ENCODE results near the gene MGAT3.
"Not testable (repeated sequence)": the region's sequence is repeated elsewhere in the genome, so short reads cannot be mapped to it uniquely, and the experiment has no call there.

Gene MGAT3

GRCh38 chr22:39491696-39492095 is 34.9 kb downstream of the MGAT3 start:
- DNase-seq (ENCODE audit: low spot score) = no peak

DNA sequence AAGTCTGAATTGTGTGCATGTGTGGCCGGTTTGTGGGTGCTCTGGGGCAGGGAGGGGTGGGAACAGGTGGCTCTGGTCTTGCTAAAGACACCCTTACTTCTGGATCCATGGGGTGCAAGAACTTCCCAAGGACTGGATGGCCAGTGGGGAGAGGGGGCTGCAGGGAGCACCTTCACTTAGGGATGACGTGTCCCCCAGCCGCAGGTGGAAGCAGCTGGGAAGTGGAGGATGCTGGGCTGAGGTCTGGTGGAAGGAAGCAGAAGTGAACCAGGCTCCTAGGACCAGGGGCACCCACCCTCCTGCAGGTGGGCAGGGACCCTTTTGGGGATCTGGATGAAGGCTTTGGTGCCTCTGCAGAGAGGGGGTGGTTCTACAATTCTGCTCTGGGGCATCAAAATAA is 35.4 kb downstream of the MGAT3 start:
- no peak for DNase-seq (ENCODE audit: low spot score)

DNA sequence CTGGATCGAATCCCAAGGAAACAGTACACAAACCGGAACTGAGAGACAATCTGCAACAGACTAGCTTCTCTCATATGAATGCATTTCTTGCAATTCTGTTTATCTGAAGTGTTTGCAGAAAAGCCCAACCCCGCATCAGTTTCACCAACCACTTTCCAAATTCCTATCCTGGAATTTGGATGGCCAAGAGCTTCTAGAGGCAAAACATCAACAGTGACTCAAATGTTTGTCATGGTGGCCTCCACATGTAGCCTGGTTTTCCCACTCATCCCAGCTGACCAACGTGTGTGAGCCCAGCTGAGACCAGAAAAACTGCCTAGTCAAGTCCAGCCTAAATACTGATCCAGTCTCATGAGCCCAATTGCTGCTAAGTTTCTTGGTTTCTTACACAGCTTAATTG is 36.9 kb downstream of the MGAT3 start:
- no peak for DNase-seq (ENCODE audit: low spot score)

- no peak for DNase-seq (ENCODE audit: low spot score)
These were observed 37.8 kb downstream of the MGAT3 start for GRCh38 chr22:39494471-39495120.

DNA sequence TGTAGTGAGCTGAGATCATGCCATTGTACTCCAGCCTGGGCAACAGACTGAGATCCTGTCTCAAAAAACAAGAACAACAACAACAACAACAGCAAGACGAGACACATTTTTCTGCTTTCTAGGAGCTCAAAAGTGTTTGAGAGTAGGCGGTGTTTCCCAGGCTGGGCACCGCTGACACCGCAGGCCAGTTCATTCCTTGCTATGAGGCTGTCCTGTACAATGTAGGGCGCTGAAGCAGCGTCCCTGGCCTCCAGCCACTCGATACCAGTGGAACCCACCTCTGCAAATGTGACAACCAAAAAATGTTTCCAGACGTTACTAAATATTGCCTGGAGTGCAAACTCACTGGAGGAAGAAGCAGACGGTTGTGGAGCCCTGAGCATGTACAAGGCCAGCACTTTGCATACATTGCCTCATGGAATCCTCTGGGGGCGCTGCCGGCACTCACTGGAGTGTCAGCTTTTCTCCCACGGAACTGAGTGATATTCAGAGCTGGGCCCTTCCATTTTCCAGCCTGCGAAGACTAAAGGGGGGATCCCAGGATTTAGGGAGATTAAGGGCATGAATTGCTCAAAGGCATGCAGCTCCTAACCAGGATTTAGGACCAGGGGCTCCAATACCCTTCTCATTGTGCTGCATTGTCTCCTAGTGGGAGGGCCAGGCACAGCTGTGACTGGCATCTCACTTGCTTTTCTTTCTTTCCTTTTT is 39.5 kb downstream of the MGAT3 start:
- no peak for DNase-seq (ENCODE audit: low spot score)

GRCh38 chr22:39497429-39497828 is 40.6 kb downstream of the MGAT3 start:
- no peak for DNase-seq (ENCODE audit: low spot score)

DNA sequence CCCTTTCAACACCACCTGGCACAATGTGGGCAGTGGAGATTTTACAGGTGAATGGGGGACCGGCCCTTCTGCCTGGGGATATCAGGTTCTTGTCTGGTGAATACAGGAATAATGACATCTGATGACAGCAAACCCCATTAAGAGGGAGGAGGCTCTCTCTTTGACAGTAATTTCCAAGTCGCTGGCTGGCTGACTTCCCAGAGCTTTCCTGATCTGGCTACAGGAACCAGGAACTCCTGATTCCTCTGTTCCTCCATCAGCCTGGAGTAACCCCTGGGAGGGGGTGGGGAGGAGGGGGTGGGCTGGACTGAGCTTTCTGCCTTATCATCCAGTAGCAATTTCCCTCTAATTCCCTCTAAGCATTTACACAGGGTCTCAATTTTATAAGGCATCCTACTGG is 41.6 kb downstream of the MGAT3 start:
- DNase-seq (ENCODE audit: low spot score) = no peak

GRCh38 chr22:39498802-39499201 is 42.0 kb downstream of the MGAT3 start:
- DNase-seq (ENCODE audit: low spot score) = no peak

GRCh38 chr22:39500101-39500500 is 43.3 kb downstream of the MGAT3 start:
- DNase-seq (ENCODE audit: low spot score) = no peak

DNA sequence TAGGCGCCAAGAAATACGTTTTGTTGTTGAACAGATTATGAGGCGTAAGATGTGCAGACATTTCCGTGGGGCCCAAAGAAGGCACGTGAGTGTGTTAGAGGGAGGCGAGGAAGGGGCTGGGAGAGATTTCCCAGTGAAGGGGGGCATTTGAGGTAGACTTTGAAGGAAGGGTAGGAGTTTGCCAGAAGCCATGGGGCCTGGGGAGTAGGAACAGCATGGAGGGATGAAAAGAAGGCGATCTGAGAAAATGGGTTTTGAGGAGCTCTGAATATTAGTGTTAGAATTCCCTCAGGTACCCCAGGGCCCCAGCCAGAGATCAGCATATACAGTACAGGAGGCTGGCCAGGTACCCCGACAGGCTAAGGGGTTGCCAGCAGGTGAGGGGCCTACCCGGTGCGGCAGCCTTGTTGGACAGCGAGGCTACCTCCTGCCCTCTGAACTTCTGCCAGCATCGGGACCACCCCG is 44.9 kb downstream of the MGAT3 start:
- no peak for DNase-seq (ENCODE audit: low spot score)

DNA sequence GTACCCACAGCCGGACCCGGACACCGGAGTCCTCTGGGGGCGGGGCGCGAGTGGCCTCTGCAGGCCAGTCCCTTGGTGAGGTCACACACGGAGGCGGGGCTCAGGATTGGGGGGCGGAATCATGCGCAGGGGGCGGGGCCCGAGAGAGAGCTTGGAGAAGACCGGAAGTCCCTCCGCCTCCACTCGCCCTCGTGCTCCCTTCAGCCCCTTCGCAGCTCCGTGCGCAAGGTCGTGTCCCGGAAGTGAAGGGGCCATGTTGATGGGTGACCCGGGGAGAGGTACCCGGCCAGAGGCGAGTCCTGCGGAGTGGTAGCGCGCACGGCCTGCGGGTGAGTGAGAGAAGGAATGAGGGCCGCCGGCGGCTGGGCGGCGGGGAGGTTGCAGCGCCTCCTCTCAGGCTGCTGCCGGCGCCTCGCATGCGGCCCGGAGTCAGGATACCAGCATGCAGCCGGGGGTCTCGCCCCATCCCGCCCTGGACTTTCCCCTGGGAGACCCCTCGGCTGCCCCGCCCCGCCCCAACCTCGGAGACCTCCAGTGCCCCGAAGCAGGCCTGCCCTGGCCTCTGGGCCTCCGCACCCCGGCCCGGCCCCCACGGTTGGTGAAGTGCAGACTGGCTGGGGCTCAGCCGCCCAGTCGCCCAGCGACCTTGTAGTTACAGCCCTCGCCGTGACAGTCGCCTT is 45.4 kb downstream of the MGAT3 start, which contains the start of gene MIEF1:
Gene MIEF1, plus strand, starts transcription at position 182 of the 680 bp plus-strand sequence. CDS start 9,005 bp downstream, outside the sequence.
- peak; percentile 96 for DNase-seq (ENCODE audit: low spot score)

DNA sequence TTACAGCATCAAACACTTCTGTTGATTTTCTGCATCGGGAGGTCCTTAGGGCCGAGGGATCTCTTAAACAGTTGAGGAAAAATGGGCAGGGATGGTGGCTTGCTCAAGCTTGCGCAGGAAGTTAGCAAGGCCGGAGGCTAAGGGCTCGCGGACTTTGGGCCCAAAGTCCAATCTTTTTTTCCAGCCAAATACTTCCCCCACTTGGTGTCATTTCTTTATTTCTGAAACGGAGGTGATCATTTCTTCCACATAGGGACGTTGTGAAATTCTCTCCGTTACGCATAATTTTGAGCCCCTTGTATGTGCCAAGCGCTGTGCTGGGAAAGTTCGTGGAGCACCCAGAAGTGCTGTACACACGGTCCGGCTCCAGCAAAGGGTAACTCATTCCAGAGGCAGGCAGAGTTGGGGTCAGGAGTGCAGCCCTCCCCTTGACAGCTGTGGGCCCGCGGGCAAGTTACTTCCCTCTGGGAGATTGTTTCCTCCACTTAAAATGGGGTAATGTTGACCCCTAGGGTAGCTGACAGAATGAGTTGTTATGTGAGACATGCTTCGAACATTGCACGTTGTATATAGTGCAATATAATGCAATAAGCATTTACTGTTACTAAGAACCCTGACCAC is 46.1 kb downstream of the MGAT3 start:
- peak; percentile 21 for DNase-seq (ENCODE audit: low spot score)

- DNase-seq (ENCODE audit: low spot score) = no peak
These were observed 46.8 kb downstream of the MGAT3 start for GRCh38 chr22:39503630-39504029.

DNA sequence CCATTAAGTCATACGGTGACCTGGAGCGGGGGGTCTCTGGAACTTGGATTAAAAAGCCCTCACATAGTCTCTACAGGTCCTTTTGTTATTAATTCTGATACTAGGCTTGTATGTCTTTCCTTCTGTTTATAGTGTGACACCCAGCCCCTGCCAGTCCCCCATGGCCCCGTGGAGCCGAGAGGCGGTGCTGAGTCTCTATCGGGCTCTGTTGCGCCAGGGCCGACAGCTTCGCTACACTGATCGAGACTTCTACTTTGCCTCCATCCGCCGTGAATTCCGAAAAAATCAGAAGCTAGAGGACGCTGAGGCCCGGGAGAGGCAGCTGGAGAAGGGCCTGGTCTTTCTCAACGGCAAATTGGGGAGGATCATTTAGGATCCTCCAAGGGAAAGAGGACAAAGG is 47.3 kb downstream of the MGAT3 start:
- DNase-seq (ENCODE audit: low spot score) = no peak

DNA sequence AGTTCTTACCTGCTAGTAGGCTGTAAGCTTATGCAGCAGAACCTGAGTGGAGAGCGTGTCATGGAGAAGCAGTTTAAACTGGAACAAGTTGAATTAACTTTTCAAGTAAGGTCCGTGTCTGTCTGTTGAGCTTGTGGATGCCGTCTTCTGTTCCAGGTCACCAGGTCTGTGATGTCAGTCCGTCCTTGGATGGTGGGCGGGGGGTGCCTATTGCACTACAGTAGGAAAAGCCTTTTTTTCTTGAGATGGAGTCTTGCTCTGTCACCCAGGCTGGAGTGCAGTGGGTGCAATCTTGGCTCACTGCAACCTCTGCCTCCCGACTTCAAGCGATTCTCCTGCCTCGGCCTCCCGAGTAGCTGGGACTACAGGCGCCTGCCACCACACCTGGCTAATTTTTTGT is 50.2 kb downstream of the MGAT3 start:
- DNase-seq (ENCODE audit: low spot score) = not testable (repeated sequence)

DNA sequence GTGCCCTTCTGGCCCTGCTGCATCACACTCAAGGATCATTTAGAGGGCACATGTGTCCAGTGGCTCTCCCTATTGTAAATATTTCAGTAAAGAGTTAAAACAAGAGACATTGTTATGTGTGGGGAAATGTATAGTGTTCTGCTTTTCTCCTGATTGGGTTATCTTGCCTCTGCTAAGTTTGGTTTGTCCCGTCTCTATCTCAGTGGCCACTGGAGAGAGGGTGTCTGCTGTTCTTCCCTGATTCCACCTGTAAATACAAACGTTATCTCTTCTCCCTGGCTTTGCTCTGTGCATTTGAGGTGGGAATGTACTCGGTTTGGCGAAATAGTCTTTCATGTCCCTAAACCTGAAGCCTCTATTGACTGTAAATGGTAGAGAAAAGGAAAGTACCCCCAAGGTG is 51.6 kb downstream of the MGAT3 start:
- DNase-seq (ENCODE audit: low spot score) = no peak

GRCh38 chr22:39510529-39511149 is 53.8 kb downstream of the MGAT3 start:
- DNase-seq (ENCODE audit: low spot score) = no peak

GRCh38 chr22:39511226-39511625 is 54.4 kb downstream of the MGAT3 start:
- no peak for DNase-seq (ENCODE audit: low spot score)

GRCh38 chr22:39512026-39512425 is 55.2 kb downstream of the MGAT3 start:
- DNase-seq (ENCODE audit: low spot score) = no peak

DNA sequence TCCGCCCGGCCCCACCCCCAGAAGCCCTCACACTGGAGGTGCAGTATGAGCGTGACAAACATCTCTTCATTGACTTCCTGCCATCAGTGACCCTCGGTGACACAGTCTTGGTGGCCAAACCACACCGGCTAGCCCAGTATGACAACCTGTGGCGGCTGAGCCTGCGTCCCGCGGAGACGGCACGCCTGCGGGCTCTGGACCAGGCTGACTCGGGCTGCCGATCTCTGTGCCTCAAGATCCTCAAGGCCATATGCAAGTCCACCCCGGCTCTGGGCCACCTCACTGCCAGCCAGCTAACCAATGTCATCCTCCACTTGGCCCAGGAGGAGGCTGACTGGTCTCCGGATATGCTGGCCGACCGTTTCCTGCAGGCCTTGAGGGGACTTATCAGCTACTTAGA is 57.0 kb downstream of the MGAT3 start:
- no peak for DNase-seq (ENCODE audit: low spot score)

- DNase-seq (ENCODE audit: low spot score) = no peak
These were observed 57.7 kb downstream of the MGAT3 start for GRCh38 chr22:39514373-39514973.

Measured in iPS-NIHi11 (cell line).